HUES48 (cell line): Measurements from ENCODE around the gene IFIT1B.
A peak's percentile ranks its signal among the peaks of the same experiment; 100 is the strongest.
"Not testable (repeated sequence)": the region's sequence is repeated elsewhere in the genome, so short reads cannot be mapped to it uniquely, and the experiment has no call there.

Experiments
- H3K27ac ChIP-seq: one replicate; pipeline ENCODE4 v1.7.0; 2013; ENCODE audit warnings: low read depth, low read length, inconsistent platforms
- H3K27me3 ChIP-seq: 2 replicates; pipeline ENCODE4 v1.6.1; 2013; ENCODE audit warnings: mild to moderate bottlenecking, low read length; ENCODE audit not compliant: control insufficient read depth, insufficient read depth
- H3K36me3 ChIP-seq: 2 replicates; pipeline ENCODE4 v1.6.1; 2013; ENCODE audit warnings: low read length; ENCODE audit not compliant: control insufficient read depth, insufficient read depth
- H3K4me1 ChIP-seq: 2 replicates; pipeline ENCODE4 v1.6.1; 2013; ENCODE audit warnings: mild to moderate bottlenecking, low read length; ENCODE audit not compliant: control insufficient read depth, insufficient read depth
- H3K4me3 ChIP-seq: 2 replicates; pipeline ENCODE4 v1.5.1; 2013; ENCODE audit warnings: mild to moderate bottlenecking, low read depth, low read length
- H3K9ac ChIP-seq: 2 replicates; pipeline ENCODE4 v1.6.1; 2013; ENCODE audit warnings: mild to moderate bottlenecking, low read depth, low read length, moderate library complexity
- H3K9me3 ChIP-seq: 2 replicates; pipeline ENCODE4 v1.6.1; 2013; ENCODE audit warnings: low read length; ENCODE audit not compliant: control insufficient read depth, insufficient read depth

The IFIT1B gene

GRCh38 chr10:89399956-89400355 is 22.1 kb downstream of the IFIT1B start:
- no peak overlapping the region for H3K4me3 ChIP-seq
- H3K36me3 ChIP-seq, result no peaks in the 10 kb centered on the region
- H3K9me3 ChIP-seq, result no peaks in the 10 kb centered on the region
- H3K27ac ChIP-seq, result no peak overlapping the region
- no peaks in the 10 kb centered on the region for H3K4me1 ChIP-seq
- H3K9ac ChIP-seq, result no peak overlapping the region
- no peaks in the 10 kb centered on the region for H3K27me3 ChIP-seq

DNA sequence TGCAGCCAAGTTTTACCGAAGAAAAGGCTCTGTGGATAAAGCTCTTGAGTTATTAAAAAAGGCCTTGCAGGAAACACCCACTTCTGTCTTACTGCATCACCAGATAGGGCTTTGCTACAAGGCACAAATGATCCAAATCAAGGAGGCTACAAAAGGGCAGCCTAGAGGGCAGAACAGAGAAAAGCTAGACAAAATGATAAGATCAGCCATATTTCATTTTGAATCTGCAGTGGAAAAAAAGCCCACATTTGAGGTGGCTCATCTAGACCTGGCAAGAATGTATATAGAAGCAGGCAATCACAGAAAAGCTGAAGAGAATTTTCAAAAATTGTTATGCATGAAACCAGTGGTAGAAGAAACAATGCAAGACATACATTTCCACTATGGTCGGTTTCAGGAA is 25.2 kb downstream of the IFIT1B start:
- Histone ChIP-seq H3K9me3 (no peaks in the 10 kb centered on the region), H3K4me3 (no peak overlapping the region), H3K9ac (no peak overlapping the region), H3K4me1 (no peaks in the 10 kb centered on the region), H3K27ac (no peak overlapping the region), H3K36me3 (no peaks in the 10 kb centered on the region), H3K27me3 (no peaks in the 10 kb centered on the region)

DNA sequence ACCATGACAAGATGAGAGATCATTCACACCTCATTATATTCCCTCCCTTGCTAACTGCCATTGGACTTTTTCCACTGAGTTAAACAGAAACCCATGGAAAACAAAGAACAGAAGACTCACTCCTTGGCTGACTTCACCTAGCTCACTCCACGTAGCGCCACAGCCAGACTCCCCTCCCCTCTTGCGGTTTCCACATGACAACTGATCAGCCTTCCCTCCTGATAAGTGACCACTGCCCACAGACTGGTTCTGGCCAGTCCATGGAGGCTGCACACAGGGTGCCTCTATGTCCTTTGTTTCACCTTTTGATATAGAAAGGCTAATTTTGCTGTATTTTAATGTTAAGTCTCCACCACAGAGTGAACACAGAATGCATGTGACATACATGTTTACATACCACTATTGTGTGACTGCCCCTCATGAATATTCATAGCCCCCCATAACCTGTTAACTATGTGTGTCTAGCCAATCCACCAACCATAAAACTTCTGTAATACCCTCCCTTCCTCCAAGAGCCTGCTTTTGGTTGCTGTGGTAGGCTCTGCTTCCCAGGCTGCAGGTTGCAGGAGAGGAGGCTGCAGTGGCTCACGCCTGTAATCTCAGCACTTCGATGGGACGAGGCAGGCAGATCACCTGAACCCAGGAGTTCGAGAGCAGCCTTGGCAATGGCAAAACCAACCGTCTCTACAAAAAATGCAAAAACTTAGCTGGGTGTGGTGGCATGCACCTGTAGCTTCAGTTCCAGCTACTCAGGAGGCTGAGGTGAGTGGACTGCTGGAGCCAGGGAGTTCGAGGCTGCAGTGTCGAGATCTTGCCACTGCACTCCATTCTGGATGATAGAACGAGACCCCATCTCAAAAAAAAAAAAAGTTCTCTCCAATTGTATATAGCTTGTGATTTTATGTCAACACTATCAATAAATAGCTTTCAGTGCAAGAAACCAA is 26.5 kb downstream of the IFIT1B start:
- Histone ChIP-seq H3K4me3 (no peak overlapping the region), H3K4me1 (no peaks in the 10 kb centered on the region), H3K36me3 (no peaks in the 10 kb centered on the region), H3K9me3 (no peaks in the 10 kb centered on the region), H3K9ac (no peak overlapping the region), H3K27ac (no peak overlapping the region), H3K27me3 (no peaks in the 10 kb centered on the region)

- H3K27me3 ChIP-seq, H3K9me3 ChIP-seq, H3K9ac ChIP-seq, H3K4me3 ChIP-seq, H3K4me1 ChIP-seq, H3K36me3 ChIP-seq, H3K27ac ChIP-seq: not testable (repeated sequence)
Observed at GRCh38 chr10:89406178-89406577, 28.3 kb downstream of the IFIT1B start.

DNA sequence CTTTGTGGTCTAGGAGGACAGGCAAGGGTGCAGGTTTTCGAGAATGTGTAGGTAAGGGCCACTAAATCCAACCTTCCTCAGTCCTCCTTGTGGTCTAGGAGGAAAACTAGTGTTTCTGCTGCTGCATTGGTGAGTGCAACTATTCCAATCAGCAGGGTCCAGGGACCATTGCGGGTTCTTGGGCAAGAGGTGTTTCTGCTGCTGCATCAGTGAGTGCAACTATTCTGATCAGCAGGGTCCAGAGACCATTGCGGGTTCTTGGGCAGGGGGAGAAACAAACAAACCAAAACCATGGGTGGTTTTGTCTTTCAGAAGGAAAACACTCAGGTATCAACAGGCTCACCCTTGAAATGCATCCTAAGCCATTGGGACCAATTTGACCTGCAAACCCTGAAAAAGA is 29.9 kb downstream of the IFIT1B start:
- not testable (repeated sequence) for H3K4me3 ChIP-seq, H3K27me3 ChIP-seq, H3K9me3 ChIP-seq, H3K4me1 ChIP-seq, H3K9ac ChIP-seq, H3K36me3 ChIP-seq, H3K27ac ChIP-seq

DNA sequence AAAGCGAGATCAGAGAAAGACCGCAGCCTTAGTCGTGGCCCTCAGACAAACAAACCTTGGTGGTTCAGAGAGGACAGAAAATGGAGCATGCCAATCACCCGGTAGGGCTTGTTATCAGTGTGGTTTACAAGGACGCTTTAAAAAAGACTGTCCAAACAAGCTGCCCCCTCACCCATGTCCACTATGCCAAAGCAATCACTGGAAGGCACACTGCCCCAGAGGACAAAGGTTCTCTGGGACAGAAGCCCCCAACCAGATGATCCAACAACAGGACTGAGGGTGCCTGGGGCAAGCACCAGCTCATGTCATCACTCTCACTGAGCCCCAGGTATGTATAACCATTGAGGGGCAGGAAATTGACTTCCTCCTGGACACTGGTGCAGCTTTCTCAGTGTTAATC is 31.4 kb downstream of the IFIT1B start:
- not testable (repeated sequence) for H3K9me3 ChIP-seq, H3K27ac ChIP-seq, H3K9ac ChIP-seq, H3K36me3 ChIP-seq, H3K27me3 ChIP-seq, H3K4me1 ChIP-seq, H3K4me3 ChIP-seq

DNA sequence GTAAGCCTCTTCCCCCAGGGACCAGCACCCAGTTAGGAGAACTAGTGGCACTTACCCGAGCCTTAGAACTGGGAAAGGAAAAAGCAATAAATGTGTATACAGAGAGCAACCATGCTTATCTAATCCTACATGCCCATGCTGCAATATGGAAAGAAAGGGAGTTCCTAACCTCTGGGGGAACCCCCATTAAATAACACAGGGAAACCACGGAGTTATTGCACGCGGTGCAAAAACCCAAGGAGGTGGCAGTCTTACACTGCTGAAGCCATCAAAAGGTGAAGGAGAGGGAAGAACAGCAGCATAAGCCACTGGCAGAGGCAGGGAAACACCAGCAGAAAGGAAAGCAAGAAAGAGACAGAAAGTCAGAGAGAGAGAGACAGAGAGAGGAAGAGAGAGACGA is 32.7 kb downstream of the IFIT1B start:
- H3K36me3 ChIP-seq, H3K27ac ChIP-seq, H3K4me3 ChIP-seq, H3K9ac ChIP-seq, H3K9me3 ChIP-seq, H3K4me1 ChIP-seq: not testable (repeated sequence)
- peaks cover 16% of the 10 kb centered on the region for H3K27me3 ChIP-seq

DNA sequence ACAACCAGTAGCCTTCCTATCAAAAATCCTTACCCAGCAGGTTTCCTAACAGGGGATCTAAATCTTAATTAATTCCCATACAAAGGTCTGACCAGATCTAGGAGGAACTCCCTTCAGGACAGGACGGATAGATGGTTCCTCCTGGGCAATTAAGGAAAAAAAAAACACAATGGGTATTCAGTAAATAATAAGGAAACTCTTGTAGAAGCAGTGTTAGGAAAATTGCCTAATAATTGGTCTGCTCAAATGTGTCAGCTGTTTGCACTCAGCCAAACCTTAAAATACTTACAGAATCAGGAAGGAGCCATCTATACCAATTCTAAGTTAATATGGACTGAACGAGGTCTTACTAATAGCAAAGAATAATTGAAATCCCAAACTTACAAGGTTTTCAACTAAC is 33.3 kb downstream of the IFIT1B start:
- H3K9me3 ChIP-seq, H3K4me1 ChIP-seq, H3K9ac ChIP-seq, H3K27ac ChIP-seq, H3K36me3 ChIP-seq, H3K4me3 ChIP-seq: not testable (repeated sequence)
- H3K27me3 ChIP-seq, result peaks cover 22% of the 10 kb centered on the region

GRCh38 chr10:89412276-89412675 is 34.4 kb downstream of the IFIT1B start:
- H3K9ac ChIP-seq, H3K4me3 ChIP-seq, H3K27ac ChIP-seq, H3K9me3 ChIP-seq, H3K4me1 ChIP-seq, H3K36me3 ChIP-seq: not testable (repeated sequence)
- peaks cover 27% of the 10 kb centered on the region for H3K27me3 ChIP-seq

DNA sequence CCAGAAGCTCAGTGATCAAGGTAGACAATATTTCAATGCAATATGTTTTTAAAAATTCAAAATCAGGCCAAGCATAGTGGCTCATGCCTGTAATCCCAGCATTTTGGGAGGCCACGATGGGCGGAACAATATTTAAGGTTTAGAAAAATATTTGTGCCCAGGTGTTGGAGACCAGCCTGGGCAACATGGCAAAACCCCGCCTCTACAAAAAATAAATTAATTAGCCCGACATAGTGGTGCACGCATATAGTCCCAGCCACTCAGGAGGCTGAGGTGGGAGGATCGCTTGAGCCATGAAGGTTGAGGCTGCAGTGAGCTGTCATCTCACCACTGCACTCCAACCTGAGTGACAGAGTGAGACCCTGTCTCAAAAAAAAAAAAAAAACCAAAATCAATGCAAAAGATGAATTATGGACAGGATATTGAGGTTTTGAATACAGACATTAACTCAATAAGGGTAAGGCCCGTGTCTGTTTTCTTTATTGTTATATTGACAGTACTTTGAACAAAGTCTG is 35.6 kb downstream of the IFIT1B start:
- no peak overlapping the region for H3K9ac ChIP-seq
- H3K27ac ChIP-seq, result no peak overlapping the region

GRCh38 chr10:89414146-89414878 is 36.5 kb downstream of the IFIT1B start, which contains the start of gene IFIT5:
TSS of gene IFIT5 (plus strand) at chr10:89414568. CDS start at chr10:89414799, 231 bp downstream.
- Histone ChIP-seq H3K4me3 (peak within 1 kb of the TSS; percentile 71), H3K9ac (peak within 1 kb of the TSS; percentile 52), H3K4me1 (peaks cover 16% of the 10 kb centered on the region), H3K27me3 (peaks cover 27% of the 10 kb centered on the region), H3K9me3 (no peaks in the 10 kb centered on the region), H3K36me3 (no peaks in the 10 kb centered on the region), H3K27ac (peak within 1 kb of the TSS; percentile 73)

More for the DNA sequence above, 35.6 kb downstream of the IFIT1B start:
- no peaks in the 10 kb centered on the region for H3K36me3 ChIP-seq
- peaks cover 27% of the 10 kb centered on the region for H3K27me3 ChIP-seq
- H3K4me3 ChIP-seq, result peak overlapping the region; percentile 71; the same call in 1 of the 2 replicates
- H3K4me1 ChIP-seq, result peaks cover 10% of the 10 kb centered on the region
- H3K9me3 ChIP-seq, result no peaks in the 10 kb centered on the region
